ENCODE data around the gene WASL. TPM values are rescaled to one million over a fixed set of nuclear protein-coding genes. Genes with fewer than 3 reads are reported as not detected.

The WASL gene
- total and polyA plus RNA-seq, 7 donors: 17.6 to 37.8 (median 31.0) TPM

- Histone ChIP-seq H3K36me3 (ENCODE audit: insufficient read depth in 1 of 2, low read depth in 1 of 2) (no peaks in the 10 kb centered on the region), H3K9me3 (no peaks in the 10 kb centered on the region), H3K27ac (no peak overlapping the region), H3K4me3 (no peak overlapping the region), H3K4me1 (no peaks in the 10 kb centered on the region), H3K27me3 (ENCODE audit: insufficient read depth in 3 of 3, low read length in 2 of 3) (peaks cover 0 to 6% (median 0%) of the 10 kb centered on the region in 3 donors)
- WGBS, 3 donors: 77 to 82% (median 78%) methylated on average over 4 of the region's 4 CpGs
- no peak for DNase-seq
- ATAC-seq: no peak
- TF ChIP-seq, protein P1, sequence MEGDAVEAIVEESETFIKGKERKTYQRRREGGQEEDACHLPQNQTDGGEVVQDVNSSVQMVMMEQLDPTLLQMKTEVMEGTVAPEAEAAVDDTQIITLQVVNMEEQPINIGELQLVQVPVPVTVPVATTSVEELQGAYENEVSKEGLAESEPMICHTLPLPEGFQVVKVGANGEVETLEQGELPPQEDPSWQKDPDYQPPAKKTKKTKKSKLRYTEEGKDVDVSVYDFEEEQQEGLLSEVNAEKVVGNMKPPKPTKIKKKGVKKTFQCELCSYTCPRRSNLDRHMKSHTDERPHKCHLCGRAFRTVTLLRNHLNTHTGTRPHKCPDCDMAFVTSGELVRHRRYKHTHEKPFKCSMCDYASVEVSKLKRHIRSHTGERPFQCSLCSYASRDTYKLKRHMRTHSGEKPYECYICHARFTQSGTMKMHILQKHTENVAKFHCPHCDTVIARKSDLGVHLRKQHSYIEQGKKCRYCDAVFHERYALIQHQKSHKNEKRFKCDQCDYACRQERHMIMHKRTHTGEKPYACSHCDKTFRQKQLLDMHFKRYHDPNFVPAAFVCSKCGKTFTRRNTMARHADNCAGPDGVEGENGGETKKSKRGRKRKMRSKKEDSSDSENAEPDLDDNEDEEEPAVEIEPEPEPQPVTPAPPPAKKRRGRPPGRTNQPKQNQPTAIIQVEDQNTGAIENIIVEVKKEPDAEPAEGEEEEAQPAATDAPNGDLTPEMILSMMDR (IDR thresholded peaks at IDR 0.05): no peak
- intact Hi-C loops (cut with DNase I): no loop called here
Observed at GRCh38 chr7:123774496-123774895, 25.7 kb upstream of the WASL start.

DNA sequence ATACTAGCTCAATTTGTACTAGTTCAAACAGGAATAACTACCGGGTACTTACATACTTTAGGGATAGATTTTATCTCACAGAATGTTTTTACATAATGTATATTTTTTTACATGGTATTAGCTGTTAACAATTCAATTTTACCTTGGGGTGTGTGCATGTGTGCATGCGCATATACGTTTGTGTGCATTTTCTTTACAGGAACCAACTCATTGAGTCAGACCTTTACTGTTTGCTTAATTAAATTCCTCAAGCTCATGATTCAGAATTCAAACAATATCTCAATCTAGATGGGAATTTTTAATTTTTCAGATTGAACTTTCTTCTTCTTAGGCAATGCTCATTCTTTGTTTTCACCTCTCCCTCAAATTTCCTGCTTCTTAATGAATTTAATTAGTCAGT, 24.7 kb upstream of the WASL start:
- intact Hi-C loops (cut with DNase I): no loop called here
- no peak for ATAC-seq

DNA sequence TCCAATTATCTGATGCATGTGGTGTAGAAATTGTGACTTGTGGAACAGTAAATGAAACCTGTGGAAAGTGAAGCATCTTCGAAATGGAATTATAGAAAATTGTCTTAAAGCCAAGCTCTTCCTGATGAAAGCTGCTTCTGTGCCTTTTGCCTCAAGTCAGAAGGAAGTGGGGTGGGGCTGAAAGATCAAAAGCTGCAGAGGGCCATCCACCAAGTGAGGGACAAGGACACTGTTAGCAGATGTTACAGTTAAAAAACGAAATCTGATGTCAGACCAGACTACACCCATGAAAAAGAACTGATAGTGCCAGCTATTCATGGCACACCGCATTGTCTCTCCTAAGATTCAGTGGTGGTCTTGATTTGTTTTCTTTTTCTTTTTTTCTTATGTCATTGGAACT, 23.8 kb upstream of the WASL start:
- intact Hi-C loops (cut with DNase I): no loop called here
- ATAC-seq (no peak), DNase-seq (no peak)
- peaks cover 0 to 6% (median 0%) of the 10 kb centered on the region in 3 donors for H3K27me3 ChIP-seq (ENCODE audit: insufficient read depth in 3 of 3, low read length in 2 of 3)
- H3K4me1 ChIP-seq: no peaks in the 10 kb centered on the region
- no peak overlapping the region for H3K4me3 ChIP-seq
- H3K9me3 ChIP-seq: no peaks in the 10 kb centered on the region
- WGBS, 3 donors: 57 to 65% (median 62%) methylated on average over 3 of the region's 3 CpGs
- no peaks in the 10 kb centered on the region for H3K36me3 ChIP-seq (ENCODE audit: insufficient read depth in 1 of 2, low read depth in 1 of 2)
- H3K27ac ChIP-seq: no peak overlapping the region
- TF ChIP-seq, protein P1 (IDR thresholded peaks at IDR 0.05): no peak

More for the DNA sequence above, 24.7 kb upstream of the WASL start:
- Histone ChIP-seq H3K4me1 (no peaks in the 10 kb centered on the region), H3K4me3 (no peak overlapping the region), H3K9me3 (no peaks in the 10 kb centered on the region), H3K36me3 (ENCODE audit: insufficient read depth in 1 of 2, low read depth in 1 of 2) (no peaks in the 10 kb centered on the region), H3K27me3 (ENCODE audit: insufficient read depth in 3 of 3, low read length in 2 of 3) (peaks cover 0 to 6% (median 0%) of the 10 kb centered on the region in 3 donors), H3K27ac (no peak overlapping the region)
- 91 to 96% (median 94%) methylated on average over 3 of the region's 3 CpGs for WGBS, 3 donors
- no peak for DNase-seq
- TF ChIP-seq, protein P1 (IDR thresholded peaks at IDR 0.05): no peak

DNA sequence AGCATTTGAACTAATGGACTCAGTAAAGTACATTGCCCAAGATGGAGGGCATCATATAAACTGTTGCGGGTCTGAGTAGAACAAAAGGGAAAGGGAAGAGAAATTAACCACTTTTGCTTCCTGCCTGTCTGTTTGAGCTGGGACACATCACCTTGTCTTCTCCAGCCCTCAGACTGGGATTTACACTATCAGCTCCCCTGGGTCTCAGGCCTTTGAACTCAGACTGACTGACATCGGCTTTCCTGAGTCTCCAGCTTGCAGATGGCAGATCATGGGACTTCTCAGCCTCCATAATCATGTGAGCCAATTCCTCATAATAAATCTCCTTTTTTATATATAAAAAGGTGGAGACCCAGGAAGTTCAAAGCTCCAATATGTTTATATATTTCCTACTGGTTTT, 23.0 kb upstream of the WASL start:
- ATAC-seq (no peak), DNase-seq (no peak)
- no peak overlapping the region for H3K4me3 ChIP-seq
- no peaks in the 10 kb centered on the region for H3K36me3 ChIP-seq (ENCODE audit: insufficient read depth in 1 of 2, low read depth in 1 of 2)
- TF ChIP-seq, protein P1 (IDR thresholded peaks at IDR 0.05): no peak
- H3K4me1 ChIP-seq: no peaks in the 10 kb centered on the region
- no peak overlapping the region for H3K27ac ChIP-seq
- H3K27me3 ChIP-seq (ENCODE audit: insufficient read depth in 3 of 3, low read length in 2 of 3): peaks cover 0 to 6% (median 0%) of the 10 kb centered on the region in 3 donors
- no peaks in the 10 kb centered on the region for H3K9me3 ChIP-seq
- WGBS, 3 donors: 71 to 87% (median 78%) methylated on average over 2 of the region's 2 CpGs
- intact Hi-C loops (cut with DNase I): no loop called here

DNA sequence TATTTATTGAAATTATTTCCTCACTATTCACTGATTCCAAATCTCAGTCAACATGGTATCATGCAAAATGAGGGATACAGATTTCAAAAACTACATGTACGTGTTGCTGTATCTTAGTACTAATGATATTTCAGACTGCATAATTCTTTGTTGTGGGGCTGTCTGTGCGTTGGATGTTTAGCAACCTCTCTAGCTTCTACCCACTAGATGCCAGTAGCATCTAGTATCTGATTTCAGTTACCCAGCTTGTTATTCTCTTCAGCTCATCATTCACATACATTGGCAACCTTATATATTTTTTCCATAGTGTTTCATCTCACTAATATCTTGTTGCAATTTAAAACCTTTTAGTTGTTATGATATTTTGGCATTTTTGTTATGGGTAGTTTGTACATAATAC, 22.5 kb upstream of the WASL start:
- H3K4me1 ChIP-seq: no peaks in the 10 kb centered on the region
- H3K27me3 ChIP-seq (ENCODE audit: insufficient read depth in 3 of 3, low read length in 2 of 3): peaks cover 0 to 6% (median 0%) of the 10 kb centered on the region in 3 donors
- ATAC-seq: no peak
- no peaks in the 10 kb centered on the region for H3K36me3 ChIP-seq (ENCODE audit: insufficient read depth in 1 of 2, low read depth in 1 of 2)
- H3K27ac ChIP-seq: no peak overlapping the region
- H3K9me3 ChIP-seq: no peaks in the 10 kb centered on the region
- no peak for DNase-seq
- intact Hi-C loops (cut with DNase I): no loop called here
- H3K4me3 ChIP-seq: no peak overlapping the region
- TF ChIP-seq, protein P1 (IDR thresholded peaks at IDR 0.05): no peak
- 66 to 82% (median 74%) methylated on average over 2 of the region's 2 CpGs for WGBS, 3 donors

Measured in psoas muscle (tissue), 8 donors.